GM12892 (cell line): ENCODE data around the gene MAP4K3.

Experiments used
- POLR2A ChIP-seq: IDR thresholded peaks from 2 replicates; pipeline ENCODE4 v1.6.1; 2011; ENCODE audit warnings: low read depth, low read length, control low read depth
- POLR2AphosphoS5 ChIP-seq: IDR thresholded peaks from 2 replicates; pipeline ENCODE4 v1.6.1; 2011; ENCODE audit warnings: low read depth, low read length, control low read depth

DNA sequence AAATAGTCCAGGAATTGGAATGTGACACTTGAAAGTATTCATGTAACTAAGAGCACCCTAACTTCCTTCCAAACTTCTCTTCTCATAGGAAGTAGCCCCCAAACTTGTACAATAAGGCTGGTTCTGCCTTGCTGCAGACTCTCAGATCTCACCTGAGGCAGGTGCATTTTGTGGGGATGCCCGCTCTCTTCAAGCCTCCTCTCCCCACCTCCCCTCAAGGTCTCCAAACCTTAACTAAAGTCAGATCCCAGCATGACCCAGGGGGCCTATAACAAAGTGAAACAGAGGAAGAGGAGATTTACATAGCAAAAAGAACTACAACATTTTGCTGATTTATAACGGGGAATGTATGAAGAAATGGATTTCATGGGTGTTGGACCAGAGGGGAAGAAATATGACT lies 216.9 kb downstream of the MAP4K3 start:
- TF ChIP-seq POLR2AphosphoS5 (no peak), POLR2A (no peak)
